ENCODE data around the gene PANX1.

Gene PANX1

GRCh38 chr11:94186342-94187203 lies 57.9 kb downstream of the PANX1 start:
- DNase-seq, result no peak

GRCh38 chr11:94193288-94193687 lies 64.6 kb downstream of the PANX1 start:
- no peak for DNase-seq

- no peak for DNase-seq
Observed at GRCh38 chr11:94194712-94195111, 66.1 kb downstream of the PANX1 start.

GRCh38 chr11:94196363-94196762 lies 67.7 kb downstream of the PANX1 start:
- DNase-seq, result no peak

GRCh38 chr11:94198718-94199117 lies 70.1 kb downstream of the PANX1 start:
- no peak for DNase-seq

- DNase-seq, result no peak
Observed at GRCh38 chr11:94199136-94200130, 70.8 kb downstream of the PANX1 start.

- no peak for DNase-seq
Observed at GRCh38 chr11:94201004-94201465, 72.4 kb downstream of the PANX1 start.

- no peak for DNase-seq
Observed at GRCh38 chr11:94203070-94203469, 74.4 kb downstream of the PANX1 start.

GRCh38 chr11:94211261-94211830 lies 82.7 kb downstream of the PANX1 start:
- DNase-seq, result no peak

- no peak for DNase-seq
Observed at GRCh38 chr11:94212898-94213297, 84.3 kb downstream of the PANX1 start.

- DNase-seq, result no peak
Observed at GRCh38 chr11:94217705-94218104, 89.1 kb downstream of the PANX1 start.

- DNase-seq, result no peak
Observed at GRCh38 chr11:94218372-94218771, 89.7 kb downstream of the PANX1 start.

- DNase-seq, result no peak
Observed at GRCh38 chr11:94219771-94220170, 91.1 kb downstream of the PANX1 start.

GRCh38 chr11:94224078-94224477 lies 95.4 kb downstream of the PANX1 start:
- DNase-seq, result no peak
